Cardiac muscle cell (in vitro differentiated cells and primary cell): ENCODE measurements around the gene TTF1. TPM values are rescaled to one million over a fixed set of nuclear protein-coding genes. Genes with fewer than 3 reads are reported as not detected.
A peak's percentile ranks its signal among the peaks of the same experiment; 100 is the strongest.

Experiments
- DNase-seq, 2 donors: peaks; one replicate each; pipeline versions ENCODE4 v3.0.0 to v3.0.0-alpha.2; 2010 to 2017; ENCODE audit warnings: low read depth in 1 of 2, low spot score in 1 of 2
- H3K27ac ChIP-seq: fragments of 200-600 bp; sonication (generic); 2 replicates; pipeline ENCODE4 v1.5.1; 2016
- H3K27me3 ChIP-seq: fragments of 200-600 bp; sonication (generic); 2 replicates; pipeline ENCODE4 v1.6.0; 2016; ENCODE audit warnings: control low read depth
- H3K36me3 ChIP-seq: fragments of 200-600 bp; sonication (generic); 2 replicates; pipeline ENCODE4 v1.5.1; 2016; ENCODE audit warnings: control low read depth
- H3K4me1 ChIP-seq: fragments of 200-600 bp; sonication (generic); 2 replicates; pipeline ENCODE4 v1.8.1; 2017; ENCODE audit warnings: low read depth, mild to moderate bottlenecking, mixed run types
- H3K4me3 ChIP-seq: fragments of 200-600 bp; sonication (generic); 2 replicates; pipeline ENCODE4 v1.5.1; 2016; ENCODE audit warnings: mild to moderate bottlenecking
- H3K9me3 ChIP-seq: fragments of 200-600 bp; sonication (generic); 2 replicates; pipeline ENCODE4 v1.5.1; 2017; ENCODE audit warnings: low read depth, mild to moderate bottlenecking, control low read depth
- CTCF ChIP-seq: IDR thresholded peaks from 2 replicates; pipeline ENCODE4 v1.5.1; 2012; ENCODE audit warnings: low read depth, mild to moderate bottlenecking, low read length
- polyA plus RNA-seq: library from polyadenylated mRNA; unstranded; fragments of >200 nt; fragmentation: Nextera tagmentation; extraction: Ambion mirVana; gene quantifications from 2 replicates; pipeline ENCODE4 v1.2.1, GENCODE V29; 2016
- total RNA-seq: library from RNA; depleted of rRNA; stranded (reverse); fragments of >200 nt; gene quantifications from 2 replicates; pipeline ENCODE4 v1.2.3, GENCODE V29; 2016

Gene TTF1
- total and polyA plus RNA-seq, 2 experiments from 2014 or later, result 8.8 to 10.9 TPM

GRCh38 chr9:132351404-132352045 lies 55.1 kb downstream of the TTF1 start:
- Histone ChIP-seq H3K36me3 (peaks cover 38% of the 10 kb centered on the region), H3K27me3 (no peaks in the 10 kb centered on the region), H3K27ac (no peak overlapping the region), H3K9me3 (no peaks in the 10 kb centered on the region), H3K4me3 (no peak overlapping the region), H3K4me1 (peaks cover 4% of the 10 kb centered on the region)
- DNase-seq, result no peak
- no peak for TF ChIP-seq CTCF

GRCh38 chr9:132350861-132351315 lies 55.8 kb downstream of the TTF1 start:
- peak in 1 of 2 donors; percentile 19 for DNase-seq
- no peak overlapping the region for H3K4me3 ChIP-seq
- H3K36me3 ChIP-seq, result peaks cover 44% of the 10 kb centered on the region
- H3K27ac ChIP-seq, result no peak overlapping the region
- no peak for TF ChIP-seq CTCF
- no peaks in the 10 kb centered on the region for H3K9me3 ChIP-seq
- no peaks in the 10 kb centered on the region for H3K27me3 ChIP-seq
- peaks cover 4% of the 10 kb centered on the region for H3K4me1 ChIP-seq

- H3K36me3 ChIP-seq, result peaks cover 64% of the 10 kb centered on the region
- H3K27ac ChIP-seq, result no peak overlapping the region
- peaks cover 3% of the 10 kb centered on the region for H3K4me1 ChIP-seq
- no peak for TF ChIP-seq CTCF
- H3K27me3 ChIP-seq, result no peaks in the 10 kb centered on the region
- DNase-seq, result no peak
- H3K4me3 ChIP-seq, result no peak overlapping the region
- H3K9me3 ChIP-seq, result no peaks in the 10 kb centered on the region
These were observed 58.0 kb downstream of the TTF1 start for GRCh38 chr9:132348676-132349075.

- Histone ChIP-seq H3K4me3 (no peak overlapping the region), H3K36me3 (peaks cover 70% of the 10 kb centered on the region), H3K4me1 (no peaks in the 10 kb centered on the region), H3K27me3 (no peaks in the 10 kb centered on the region), H3K27ac (no peak overlapping the region), H3K9me3 (no peaks in the 10 kb centered on the region)
- no peak for TF ChIP-seq CTCF
- no peak for DNase-seq
These were observed 60.5 kb downstream of the TTF1 start for GRCh38 chr9:132346177-132346576.

GRCh38 chr9:132341177-132341840 lies 65.3 kb downstream of the TTF1 start:
- Histone ChIP-seq H3K9me3 (no peaks in the 10 kb centered on the region), H3K4me3 (no peak overlapping the region), H3K27ac (no peak overlapping the region), H3K4me1 (no peaks in the 10 kb centered on the region), H3K27me3 (no peaks in the 10 kb centered on the region), H3K36me3 (peaks cover 68% of the 10 kb centered on the region)
- DNase-seq, result no peak
- TF ChIP-seq CTCF, result no peak
